ENCODE data around the gene ABHD1.
"Not testable (repeated sequence)": the region's sequence is repeated elsewhere in the genome, so short reads cannot be mapped to it uniquely, and the experiment has no call there.

GRCh38 chr2:27111392-27112078 is 12.1 kb upstream of the ABHD1 start:
- not testable (repeated sequence) for TF ChIP-seq CTCF, POLR2A (IDR thresholded peaks at IDR 0.05)

All from adrenal gland (tissue), 5 donors.